ENCODE data around the gene ABCC10.

The ABCC10 gene

GRCh38 chr6:43471399-43471798 lies 44.1 kb downstream of the ABCC10 start:
- no peak for DNase-seq (ENCODE audit: low read depth, low spot score)

- no peak for DNase-seq (ENCODE audit: low read depth, low spot score)
Observed at GRCh38 chr6:43472515-43472914, 45.2 kb downstream of the ABCC10 start.

- no peak for DNase-seq (ENCODE audit: low read depth, low spot score)
Observed at GRCh38 chr6:43475516-43475915, 48.2 kb downstream of the ABCC10 start.

- no peak for DNase-seq (ENCODE audit: low read depth, low spot score)
Observed at GRCh38 chr6:43476746-43477145, 49.4 kb downstream of the ABCC10 start.

- peak; percentile 67 for DNase-seq (ENCODE audit: low read depth, low spot score)
Observed at GRCh38 chr6:43477235-43478007, 50.1 kb downstream of the ABCC10 start, which contains the start of gene TJAP1. TSS of gene TJAP1 (plus strand) at chr6:43477570. CDS start at chr6:43499002, 21,432 bp downstream.

GRCh38 chr6:43478008-43478372 lies 50.6 kb downstream of the ABCC10 start:
- DNase-seq (ENCODE audit: low read depth, low spot score), result no peak

GRCh38 chr6:43481075-43481474 lies 53.7 kb downstream of the ABCC10 start:
- DNase-seq (ENCODE audit: low read depth, low spot score), result no peak

GRCh38 chr6:43481591-43482236 lies 54.4 kb downstream of the ABCC10 start:
- no peak for DNase-seq (ENCODE audit: low read depth, low spot score)

- DNase-seq (ENCODE audit: low read depth, low spot score), result no peak
Observed at GRCh38 chr6:43488667-43489276, 61.4 kb downstream of the ABCC10 start.

GRCh38 chr6:43489277-43490072 lies 62.1 kb downstream of the ABCC10 start:
- DNase-seq (ENCODE audit: low read depth, low spot score), result no peak

- DNase-seq (ENCODE audit: low read depth, low spot score), result no peak
Observed at GRCh38 chr6:43490523-43490939, 63.2 kb downstream of the ABCC10 start.

- DNase-seq (ENCODE audit: low read depth, low spot score), result no peak
Observed at GRCh38 chr6:43491750-43492661, 64.7 kb downstream of the ABCC10 start.

- no peak for DNase-seq (ENCODE audit: low read depth, low spot score)
Observed at GRCh38 chr6:43492673-43493072, 65.3 kb downstream of the ABCC10 start.

GRCh38 chr6:43493230-43493629 lies 65.9 kb downstream of the ABCC10 start:
- no peak for DNase-seq (ENCODE audit: low read depth, low spot score)

GRCh38 chr6:43493833-43494232 lies 66.5 kb downstream of the ABCC10 start:
- no peak for DNase-seq (ENCODE audit: low read depth, low spot score)

GRCh38 chr6:43494321-43494720 lies 67.0 kb downstream of the ABCC10 start:
- no peak for DNase-seq (ENCODE audit: low read depth, low spot score)

- no peak for DNase-seq (ENCODE audit: low read depth, low spot score)
Observed at GRCh38 chr6:43494766-43495165, 67.4 kb downstream of the ABCC10 start.

- no peak for DNase-seq (ENCODE audit: low read depth, low spot score)
Observed at GRCh38 chr6:43495409-43495941, 68.1 kb downstream of the ABCC10 start.

- no peak for DNase-seq (ENCODE audit: low read depth, low spot score)
Observed at GRCh38 chr6:43496370-43497128, 69.2 kb downstream of the ABCC10 start.

GRCh38 chr6:43497129-43497396 lies 69.7 kb downstream of the ABCC10 start:
- DNase-seq (ENCODE audit: low read depth, low spot score), result no peak
